ENCODE measurements around the gene CNGB1. TPM values are rescaled to one million over a fixed set of nuclear protein-coding genes. Genes with fewer than 3 reads are reported as not detected.
"Not testable (repeated sequence)": the region's sequence is repeated elsewhere in the genome, so short reads cannot be mapped to it uniquely, and the experiment has no call there.

Gene CNGB1
- total and polyA plus RNA-seq, 7 experiments from 2014 or later = not detected

- CTCF ChIA-PET = interaction anchor here (0.6 kb wide), 1 partner anchor 12 kb away, joined by 3 read pairs; no protein-coding TSS in a partner anchor
- intact Hi-C loops (cut with micrococcal nuclease) = no loop called here
- no peak overlapping the region for H3K4me3 Mint-ChIP-seq
Measured at GRCh38 chr16:57858635-57859034, 112.3 kb downstream of the CNGB1 start.

GRCh38 chr16:57857991-57858390 is 112.9 kb downstream of the CNGB1 start:
- H3K4me1 ChIP-seq (ENCODE audit: control insufficient read depth in 2 of 2, insufficient read depth in 2 of 2, low read length in 2 of 2); H3K36me3 ChIP-seq (ENCODE audit: control insufficient read depth in 2 of 3, insufficient read depth in 3 of 3, low read length in 3 of 3); H3K27me3 ChIP-seq (ENCODE audit: control insufficient read depth in 2 of 2, insufficient read depth in 2 of 2, low read length in 2 of 2); H3K9me3 ChIP-seq (ENCODE audit: control insufficient read depth in 2 of 3, low read length in 3 of 3); DNase-seq; ATAC-seq; intact Hi-C loops (cut with micrococcal nuclease); H3K27ac Mint-ChIP-seq; H3K4me3 Mint-ChIP-seq; H3K4me1 Mint-ChIP-seq; H3K4me3 ChIP-seq (ENCODE audit: low read length); H3K36me3 Mint-ChIP-seq; POLR2A ChIA-PET; H3K27ac ChIP-seq (ENCODE audit: low read depth, low read length): not testable (repeated sequence)
- CTCF ChIA-PET = interaction anchor here (0.6 kb wide), 2 partner anchors 11 to 1470 kb away, joined by 3 read pairs; no protein-coding TSS in a partner anchor
- Mint-ChIP-seq H3K27me3 (peaks cover 9 to 33% (median 19%) of the 10 kb centered on the region in 5 donors), H3K9me3 (peaks cover 0 to 19% (median 4%) of the 10 kb centered on the region in 11 donors)

More at GRCh38 chr16:57858635-57859034, 112.3 kb downstream of the CNGB1 start:
- POLR2A ChIA-PET = no interaction called here
- no peak overlapping the region for H3K4me3 ChIP-seq (ENCODE audit: low read length)
- DNase-seq = no peak
- Mint-ChIP-seq H3K36me3 (peaks cover 0 to 8% (median 0%) of the 10 kb centered on the region in 5 donors), H3K9me3 (peaks cover 0 to 19% (median 4%) of the 10 kb centered on the region in 11 donors), H3K27me3 (peaks cover 14 to 40% (median 21%) of the 10 kb centered on the region in 5 donors), H3K4me1 (peaks cover 0 to 4% (median 0%) of the 10 kb centered on the region in 7 donors), H3K27ac (no peak overlapping the region)
- no peaks in the 10 kb centered on the region for H3K4me1 ChIP-seq (ENCODE audit: control insufficient read depth in 2 of 2, insufficient read depth in 2 of 2, low read length in 2 of 2)
- no peak overlapping the region for H3K27ac ChIP-seq (ENCODE audit: low read depth, low read length)
- no peaks in the 10 kb centered on the region for H3K27me3 ChIP-seq (ENCODE audit: control insufficient read depth in 2 of 2, insufficient read depth in 2 of 2, low read length in 2 of 2)
- ATAC-seq = no peak
- no peaks in the 10 kb centered on the region for H3K36me3 ChIP-seq (ENCODE audit: control insufficient read depth in 2 of 3, insufficient read depth in 3 of 3, low read length in 3 of 3)
- H3K9me3 ChIP-seq (ENCODE audit: control insufficient read depth in 2 of 3, low read length in 3 of 3) = no peaks in the 10 kb centered on the region

GRCh38 chr16:57855188-57855587 is 115.7 kb downstream of the CNGB1 start:
- no peaks in the 10 kb centered on the region for H3K36me3 ChIP-seq (ENCODE audit: control insufficient read depth in 2 of 3, insufficient read depth in 3 of 3, low read length in 3 of 3)

GRCh38 chr16:57852189-57852588 is 118.7 kb downstream of the CNGB1 start:
- POLR2A ChIA-PET = no interaction called here
- Histone ChIP-seq H3K27ac (ENCODE audit: low read depth, low read length) (no peak overlapping the region), H3K9me3 (ENCODE audit: control insufficient read depth in 2 of 3, low read length in 3 of 3) (no peaks in the 10 kb centered on the region), H3K4me3 (ENCODE audit: low read length) (no peak overlapping the region), H3K36me3 (ENCODE audit: control insufficient read depth in 2 of 3, insufficient read depth in 3 of 3, low read length in 3 of 3) (no peaks in the 10 kb centered on the region), H3K4me1 (ENCODE audit: control insufficient read depth in 2 of 2, insufficient read depth in 2 of 2, low read length in 2 of 2) (no peaks in the 10 kb centered on the region), H3K27me3 (ENCODE audit: control insufficient read depth in 2 of 2, insufficient read depth in 2 of 2, low read length in 2 of 2) (no peaks in the 10 kb centered on the region)
- CTCF ChIA-PET = no interaction called here
- H3K4me1 Mint-ChIP-seq = no peaks in the 10 kb centered on the region
- peaks cover 0 to 19% (median 6%) of the 10 kb centered on the region in 5 donors for H3K27me3 Mint-ChIP-seq
- ATAC-seq = no peak
- intact Hi-C loops (cut with micrococcal nuclease) = no loop called here
- peaks cover 0 to 8% (median 2%) of the 10 kb centered on the region in 11 donors for H3K9me3 Mint-ChIP-seq
- no peak overlapping the region for H3K4me3 Mint-ChIP-seq
- H3K36me3 Mint-ChIP-seq = peaks cover 0 to 5% (median 0%) of the 10 kb centered on the region in 5 donors
- no peak overlapping the region for H3K27ac Mint-ChIP-seq
- no peak for DNase-seq

More at GRCh38 chr16:57855188-57855587, 115.7 kb downstream of the CNGB1 start:
- H3K4me1 ChIP-seq (ENCODE audit: control insufficient read depth in 2 of 2, insufficient read depth in 2 of 2, low read length in 2 of 2) = no peaks in the 10 kb centered on the region
- no peaks in the 10 kb centered on the region for H3K27me3 ChIP-seq (ENCODE audit: control insufficient read depth in 2 of 2, insufficient read depth in 2 of 2, low read length in 2 of 2)
- H3K36me3 Mint-ChIP-seq = peaks cover 0 to 8% (median 0%) of the 10 kb centered on the region in 5 donors
- peaks cover 4 to 22% (median 19%) of the 10 kb centered on the region in 5 donors for H3K27me3 Mint-ChIP-seq
- H3K9me3 Mint-ChIP-seq = peaks cover 0 to 19% (median 4%) of the 10 kb centered on the region in 11 donors
- no peak overlapping the region for H3K27ac Mint-ChIP-seq
- DNase-seq (no peak), ATAC-seq (no peak)
- POLR2A ChIA-PET = no interaction called here
- H3K9me3 ChIP-seq (ENCODE audit: control insufficient read depth in 2 of 3, low read length in 3 of 3) = no peaks in the 10 kb centered on the region
- no peaks in the 10 kb centered on the region for H3K4me1 Mint-ChIP-seq
- H3K4me3 Mint-ChIP-seq = no peak overlapping the region
- CTCF ChIA-PET = no interaction called here
- H3K4me3 ChIP-seq (ENCODE audit: low read length) = no peak overlapping the region
- intact Hi-C loops (cut with micrococcal nuclease) = no loop called here
- no peak overlapping the region for H3K27ac ChIP-seq (ENCODE audit: low read depth, low read length)

- POLR2A ChIA-PET = no interaction called here
- intact Hi-C loops (cut with micrococcal nuclease) = no loop called here
- no peak overlapping the region for H3K4me3 Mint-ChIP-seq
- H3K9me3 Mint-ChIP-seq = peaks cover 0 to 2% (median 0%) of the 10 kb centered on the region in 11 donors
- H3K4me3 ChIP-seq (ENCODE audit: low read length) = no peak overlapping the region
- H3K9me3 ChIP-seq (ENCODE audit: control insufficient read depth in 2 of 3, low read length in 3 of 3) = no peaks in the 10 kb centered on the region
- H3K27ac Mint-ChIP-seq = no peak overlapping the region
- H3K27me3 Mint-ChIP-seq = peaks cover 0 to 15% (median 0%) of the 10 kb centered on the region in 5 donors
- DNase-seq = no peak
- peaks cover 0 to 12% (median 5%) of the 10 kb centered on the region in 7 donors for H3K4me1 Mint-ChIP-seq
- CTCF ChIA-PET = interaction anchor here (0.5 kb wide), 1 partner anchor 304 kb away, joined by 3 read pairs; no protein-coding TSS in a partner anchor
- H3K4me1 ChIP-seq (ENCODE audit: control insufficient read depth in 2 of 2, insufficient read depth in 2 of 2, low read length in 2 of 2) = no peaks in the 10 kb centered on the region
- no peaks in the 10 kb centered on the region for H3K36me3 ChIP-seq (ENCODE audit: control insufficient read depth in 2 of 3, insufficient read depth in 3 of 3, low read length in 3 of 3)
- no peaks in the 10 kb centered on the region for H3K27me3 ChIP-seq (ENCODE audit: control insufficient read depth in 2 of 2, insufficient read depth in 2 of 2, low read length in 2 of 2)
- ATAC-seq = no peak
- no peak overlapping the region for H3K27ac ChIP-seq (ENCODE audit: low read depth, low read length)
- no peaks in the 10 kb centered on the region for H3K36me3 Mint-ChIP-seq
Measured at GRCh38 chr16:57848181-57848580, 122.7 kb downstream of the CNGB1 start.

- H3K4me3 ChIP-seq (ENCODE audit: low read length); H3K4me3 Mint-ChIP-seq; H3K36me3 ChIP-seq (ENCODE audit: control insufficient read depth in 2 of 3, insufficient read depth in 3 of 3, low read length in 3 of 3); H3K9me3 Mint-ChIP-seq; H3K27me3 ChIP-seq (ENCODE audit: control insufficient read depth in 2 of 2, insufficient read depth in 2 of 2, low read length in 2 of 2); DNase-seq; H3K27ac ChIP-seq (ENCODE audit: low read depth, low read length); H3K9me3 ChIP-seq (ENCODE audit: control insufficient read depth in 2 of 3, low read length in 3 of 3); ATAC-seq; intact Hi-C loops (cut with micrococcal nuclease); POLR2A ChIA-PET; H3K36me3 Mint-ChIP-seq; H3K4me1 ChIP-seq (ENCODE audit: control insufficient read depth in 2 of 2, insufficient read depth in 2 of 2, low read length in 2 of 2): not testable (repeated sequence)
- peaks cover 0 to 11% (median 0%) of the 10 kb centered on the region in 5 donors for H3K27me3 Mint-ChIP-seq
- peak overlapping the region in 1 of 9 donors; percentile 55 for H3K27ac Mint-ChIP-seq
- peaks cover 0 to 12% (median 5%) of the 10 kb centered on the region in 7 donors for H3K4me1 Mint-ChIP-seq
- CTCF ChIA-PET = interaction anchor here (0.6 kb wide), 1 partner anchor 11 kb away, joined by 3 read pairs; no protein-coding TSS in a partner anchor
Measured at GRCh38 chr16:57846931-57847330, 124.0 kb downstream of the CNGB1 start.

Measured in naive thymus-derived CD4-positive, alpha-beta T cell (primary cell).